Measurements from ENCODE around the gene RBM33.

DNA sequence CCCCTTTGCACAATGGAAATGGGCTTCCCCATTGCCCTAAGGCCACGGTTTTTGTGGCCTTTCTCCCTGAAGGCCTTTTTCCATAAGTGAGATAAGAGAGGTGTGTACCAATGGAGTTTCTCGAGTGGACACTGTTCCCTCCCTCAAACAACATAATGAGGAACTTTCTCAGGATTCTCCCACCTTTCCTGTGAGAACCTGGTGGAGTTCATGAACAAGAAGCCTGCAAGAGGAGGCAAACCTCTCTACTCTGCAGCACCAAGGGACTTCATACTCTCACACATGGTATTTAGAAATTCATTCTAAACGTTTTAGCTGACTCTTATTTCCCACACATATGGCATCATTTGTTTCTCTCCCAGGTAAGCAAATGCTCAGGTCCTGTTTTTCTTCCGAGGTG, 7.3 kb upstream of the RBM33 start:
- TF ChIP-seq MAX (CRISPR knock-in tag; IDR thresholded peaks at IDR 0.05) (no peak), TCF7 (CRISPR knock-in tag; IDR thresholded peaks at IDR 0.05; ENCODE audit: low read depth) (no peak), ESRRA (CRISPR knock-in tag; IDR thresholded peaks at IDR 0.05; ENCODE audit: borderline replicate concordance) (no peak), FOXP4 (CRISPR knock-in tag; IDR thresholded peaks at IDR 0.05) (no peak), TP53 (CRISPR knock-in tag; IDR thresholded peaks at IDR 0.05) (no peak), ATF6 (CRISPR knock-in tag; IDR thresholded peaks at IDR 0.05) (no peak)
- TF ChIP-seq, protein P1, sequence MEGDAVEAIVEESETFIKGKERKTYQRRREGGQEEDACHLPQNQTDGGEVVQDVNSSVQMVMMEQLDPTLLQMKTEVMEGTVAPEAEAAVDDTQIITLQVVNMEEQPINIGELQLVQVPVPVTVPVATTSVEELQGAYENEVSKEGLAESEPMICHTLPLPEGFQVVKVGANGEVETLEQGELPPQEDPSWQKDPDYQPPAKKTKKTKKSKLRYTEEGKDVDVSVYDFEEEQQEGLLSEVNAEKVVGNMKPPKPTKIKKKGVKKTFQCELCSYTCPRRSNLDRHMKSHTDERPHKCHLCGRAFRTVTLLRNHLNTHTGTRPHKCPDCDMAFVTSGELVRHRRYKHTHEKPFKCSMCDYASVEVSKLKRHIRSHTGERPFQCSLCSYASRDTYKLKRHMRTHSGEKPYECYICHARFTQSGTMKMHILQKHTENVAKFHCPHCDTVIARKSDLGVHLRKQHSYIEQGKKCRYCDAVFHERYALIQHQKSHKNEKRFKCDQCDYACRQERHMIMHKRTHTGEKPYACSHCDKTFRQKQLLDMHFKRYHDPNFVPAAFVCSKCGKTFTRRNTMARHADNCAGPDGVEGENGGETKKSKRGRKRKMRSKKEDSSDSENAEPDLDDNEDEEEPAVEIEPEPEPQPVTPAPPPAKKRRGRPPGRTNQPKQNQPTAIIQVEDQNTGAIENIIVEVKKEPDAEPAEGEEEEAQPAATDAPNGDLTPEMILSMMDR (IDR thresholded peaks at IDR 0.05), result no peak
- TF ChIP-seq, protein P2, sequence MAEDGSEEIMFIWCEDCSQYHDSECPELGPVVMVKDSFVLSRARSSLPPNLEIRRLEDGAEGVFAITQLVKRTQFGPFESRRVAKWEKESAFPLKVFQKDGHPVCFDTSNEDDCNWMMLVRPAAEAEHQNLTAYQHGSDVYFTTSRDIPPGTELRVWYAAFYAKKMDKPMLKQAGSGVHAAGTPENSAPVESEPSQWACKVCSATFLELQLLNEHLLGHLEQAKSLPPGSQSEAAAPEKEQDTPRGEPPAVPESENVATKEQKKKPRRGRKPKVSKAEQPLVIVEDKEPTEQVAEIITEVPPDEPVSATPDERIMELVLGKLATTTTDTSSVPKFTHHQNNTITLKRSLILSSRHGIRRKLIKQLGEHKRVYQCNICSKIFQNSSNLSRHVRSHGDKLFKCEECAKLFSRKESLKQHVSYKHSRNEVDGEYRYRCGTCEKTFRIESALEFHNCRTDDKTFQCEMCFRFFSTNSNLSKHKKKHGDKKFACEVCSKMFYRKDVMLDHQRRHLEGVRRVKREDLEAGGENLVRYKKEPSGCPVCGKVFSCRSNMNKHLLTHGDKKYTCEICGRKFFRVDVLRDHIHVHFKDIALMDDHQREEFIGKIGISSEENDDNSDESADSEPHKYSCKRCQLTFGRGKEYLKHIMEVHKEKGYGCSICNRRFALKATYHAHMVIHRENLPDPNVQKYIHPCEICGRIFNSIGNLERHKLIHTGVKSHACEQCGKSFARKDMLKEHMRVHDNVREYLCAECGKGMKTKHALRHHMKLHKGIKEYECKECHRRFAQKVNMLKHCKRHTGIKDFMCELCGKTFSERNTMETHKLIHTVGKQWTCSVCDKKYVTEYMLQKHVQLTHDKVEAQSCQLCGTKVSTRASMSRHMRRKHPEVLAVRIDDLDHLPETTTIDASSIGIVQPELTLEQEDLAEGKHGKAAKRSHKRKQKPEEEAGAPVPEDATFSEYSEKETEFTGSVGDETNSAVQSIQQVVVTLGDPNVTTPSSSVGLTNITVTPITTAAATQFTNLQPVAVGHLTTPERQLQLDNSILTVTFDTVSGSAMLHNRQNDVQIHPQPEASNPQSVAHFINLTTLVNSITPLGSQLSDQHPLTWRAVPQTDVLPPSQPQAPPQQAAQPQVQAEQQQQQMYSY (CRISPR knock-in tag; IDR thresholded peaks at IDR 0.05), result no peak

All from WTC11 (cell line).